Tibial artery (tissue), 4 donors: Measurements from ENCODE around the gene PARVA.

Experiments
- DNase-seq, 2 donors: peaks; one replicate each; pipeline ENCODE4 v3.0.0-alpha.2; 2019
- H3K27ac ChIP-seq, 2 donors: fragments of 200-600 bp; sonication (generic) in 1 of 2; 1 replicate in 1 of 2; 2 replicates in 1 of 2; pipeline ENCODE4 v1.5.1; 2018 to 2019; ENCODE audit warnings: mild to moderate bottlenecking in 1 of 2
- H3K27me3 ChIP-seq, 2 donors: fragments of 200-600 bp; sonication (generic) in 1 of 2; one replicate each; pipeline versions ENCODE4 v1.5.1 to v1.6.0; 2016 to 2019
- H3K36me3 ChIP-seq, 3 donors: fragments of 200-600 bp; sonication (generic) in 2 of 3; one replicate each; pipeline ENCODE4 v1.5.1; 2016 to 2019; ENCODE audit warnings: mild to moderate bottlenecking in 2 of 3
- H3K4me1 ChIP-seq, 4 donors: fragments of 200-600 bp; sonication (generic) in 2 of 4; 1 replicate in 3 of 4; 2 replicates in 1 of 4; pipeline ENCODE4 v1.5.1; 2016 to 2019
- H3K4me3 ChIP-seq, 2 donors: fragments of 200-600 bp; sonication (generic) in 1 of 2; 1 replicate in 1 of 2; 2 replicates in 1 of 2; pipeline ENCODE4 v1.5.1; 2018 to 2019; ENCODE audit warnings: mild to moderate bottlenecking in 2 of 2
- H3K9me3 ChIP-seq, 3 donors: fragments of 200-600 bp; sonication (generic) in 1 of 3; one replicate each; pipeline ENCODE4 v1.5.1; 2016 to 2019
- intact Hi-C: fragments of 100-400 bp; cut with DNase I; formaldehyde crosslinking; loops from one replicate; pipeline ENCODE4 v1.15.0; 2023; ENCODE audit warnings: low total_unique reads
- TF ChIP-seq, protein P1 (sequence below), 2 experiments: fragments of 200-600 bp in 1 of 2; fragments of 450-650 bp in 1 of 2; IDR thresholded peaks; one replicate each; pipeline ENCODE4 v1.5.1; 2017 to 2019; ENCODE audit warnings: antibody characterized with exemption in 2 of 2, mild to moderate bottlenecking in 1 of 2, moderate library complexity in 1 of 2

PARVA gene

DNA sequence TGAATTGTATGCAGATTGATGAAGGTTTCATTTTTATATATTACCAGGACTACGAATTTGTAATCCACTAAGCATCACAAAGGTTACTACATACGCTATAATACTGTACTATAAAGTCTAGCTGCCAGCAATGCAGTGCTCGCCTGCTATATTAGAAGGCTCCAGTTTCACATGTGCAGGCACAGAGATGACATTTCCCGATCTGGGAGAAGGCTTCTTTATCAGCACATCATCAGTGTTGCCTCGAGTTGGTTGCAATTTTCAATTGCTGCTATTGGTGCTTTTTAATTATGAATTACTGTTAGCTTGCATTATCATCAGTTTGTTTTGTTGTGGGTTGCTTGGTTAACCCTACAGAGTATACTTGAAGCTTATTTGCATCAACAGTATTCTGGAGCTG lies 153.6 kb downstream of the PARVA start:
- no peaks in the 10 kb centered on the region for H3K27me3 ChIP-seq
- H3K9me3 ChIP-seq, result no peaks in the 10 kb centered on the region
- intact Hi-C loops, result no loop called here
- H3K4me1 ChIP-seq, result peaks cover 0 to 16% (median 1%) of the 10 kb centered on the region in 4 donors
- TF ChIP-seq, protein P1, sequence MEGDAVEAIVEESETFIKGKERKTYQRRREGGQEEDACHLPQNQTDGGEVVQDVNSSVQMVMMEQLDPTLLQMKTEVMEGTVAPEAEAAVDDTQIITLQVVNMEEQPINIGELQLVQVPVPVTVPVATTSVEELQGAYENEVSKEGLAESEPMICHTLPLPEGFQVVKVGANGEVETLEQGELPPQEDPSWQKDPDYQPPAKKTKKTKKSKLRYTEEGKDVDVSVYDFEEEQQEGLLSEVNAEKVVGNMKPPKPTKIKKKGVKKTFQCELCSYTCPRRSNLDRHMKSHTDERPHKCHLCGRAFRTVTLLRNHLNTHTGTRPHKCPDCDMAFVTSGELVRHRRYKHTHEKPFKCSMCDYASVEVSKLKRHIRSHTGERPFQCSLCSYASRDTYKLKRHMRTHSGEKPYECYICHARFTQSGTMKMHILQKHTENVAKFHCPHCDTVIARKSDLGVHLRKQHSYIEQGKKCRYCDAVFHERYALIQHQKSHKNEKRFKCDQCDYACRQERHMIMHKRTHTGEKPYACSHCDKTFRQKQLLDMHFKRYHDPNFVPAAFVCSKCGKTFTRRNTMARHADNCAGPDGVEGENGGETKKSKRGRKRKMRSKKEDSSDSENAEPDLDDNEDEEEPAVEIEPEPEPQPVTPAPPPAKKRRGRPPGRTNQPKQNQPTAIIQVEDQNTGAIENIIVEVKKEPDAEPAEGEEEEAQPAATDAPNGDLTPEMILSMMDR (IDR thresholded peaks at IDR 0.05), result no peak
- no peak overlapping the region for H3K27ac ChIP-seq
- peaks cover 32 to 47% (median 47%) of the 10 kb centered on the region in 3 donors for H3K36me3 ChIP-seq
- DNase-seq, result no peak
- H3K4me3 ChIP-seq, result no peak overlapping the region

DNA sequence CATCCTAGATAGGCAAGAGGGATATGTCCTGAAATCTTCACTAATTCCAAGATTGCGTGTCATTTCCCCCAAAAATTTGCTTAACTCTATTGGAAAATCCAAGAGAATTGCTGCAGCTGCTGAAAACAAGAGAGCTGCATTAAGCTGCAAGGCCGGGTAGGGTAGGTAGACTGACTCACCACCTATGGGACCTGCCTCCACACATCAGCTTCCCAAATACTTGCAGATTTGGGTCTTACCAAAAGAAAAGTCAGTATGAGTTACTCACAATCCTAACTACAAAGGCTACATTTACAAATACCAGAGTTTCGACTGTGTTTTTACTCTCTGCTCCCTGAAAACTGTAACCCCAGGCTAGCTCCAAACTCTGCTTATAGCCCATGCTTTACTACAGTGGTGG lies 154.3 kb downstream of the PARVA start:
- Histone ChIP-seq H3K27ac (no peak overlapping the region), H3K27me3 (no peaks in the 10 kb centered on the region), H3K36me3 (peaks cover 32 to 47% (median 42%) of the 10 kb centered on the region in 3 donors), H3K9me3 (no peaks in the 10 kb centered on the region), H3K4me3 (no peak overlapping the region), H3K4me1 (peaks cover 0 to 16% (median 1%) of the 10 kb centered on the region in 4 donors)
- intact Hi-C loops, result no loop called here
- no peak for DNase-seq
- TF ChIP-seq, protein P1 (IDR thresholded peaks at IDR 0.05), result no peak

DNA sequence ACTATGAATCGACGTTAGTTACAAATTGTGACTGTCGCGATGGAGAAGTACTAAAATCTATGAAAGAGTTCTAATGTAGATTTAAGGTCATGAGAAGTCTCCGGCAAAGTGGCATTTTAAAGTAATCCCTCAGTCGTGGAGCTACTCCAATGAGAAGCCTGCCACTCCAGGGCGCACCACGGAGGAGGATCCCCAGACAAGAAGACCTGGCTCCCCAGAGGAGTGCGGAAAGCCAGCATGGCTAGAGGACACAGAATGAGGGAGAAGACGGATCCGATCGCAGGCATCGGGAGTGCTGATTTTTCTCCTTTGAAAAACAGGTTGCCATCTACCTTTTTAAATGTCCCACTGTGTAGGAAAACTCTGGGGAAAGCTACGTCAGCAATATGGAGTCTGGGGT lies 155.2 kb downstream of the PARVA start:
- intact Hi-C loops, result no loop called here
- H3K4me1 ChIP-seq, result peaks cover 0 to 18% (median 1%) of the 10 kb centered on the region in 4 donors
- H3K36me3 ChIP-seq, result peaks cover 27 to 43% (median 38%) of the 10 kb centered on the region in 3 donors
- no peak overlapping the region for H3K4me3 ChIP-seq
- peak in 1 of 2 donors; percentile 64 for DNase-seq
- H3K27me3 ChIP-seq, result no peaks in the 10 kb centered on the region
- no peaks in the 10 kb centered on the region for H3K9me3 ChIP-seq
- no peak overlapping the region for H3K27ac ChIP-seq
- TF ChIP-seq, protein P1 (IDR thresholded peaks at IDR 0.05), result no peak

DNA sequence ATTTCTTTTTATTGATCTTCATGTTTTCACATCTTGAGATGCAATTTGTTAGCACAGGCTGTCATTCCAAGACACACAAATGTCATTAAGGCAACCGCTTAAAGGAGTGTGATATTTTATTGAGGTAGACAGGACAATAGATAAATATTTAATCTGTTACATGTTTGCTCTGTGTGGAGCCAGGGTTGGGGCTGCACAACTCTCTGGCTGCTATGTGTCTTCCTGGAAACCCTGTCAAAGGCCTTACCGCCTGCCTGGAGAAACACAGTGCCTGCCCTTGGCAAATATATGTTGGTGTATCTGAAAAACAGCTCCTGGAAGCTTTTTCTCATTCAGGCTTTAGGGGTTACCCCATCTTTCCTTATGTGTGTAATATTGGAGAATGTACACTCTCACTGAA lies 157.2 kb downstream of the PARVA start:
- H3K4me1 ChIP-seq, result peaks cover 0 to 28% (median under 1%) of the 10 kb centered on the region in 4 donors
- H3K9me3 ChIP-seq, result no peaks in the 10 kb centered on the region
- H3K27ac ChIP-seq, result no peak overlapping the region
- intact Hi-C loops, result no loop called here
- peaks cover 14 to 26% (median 20%) of the 10 kb centered on the region in 3 donors for H3K36me3 ChIP-seq
- no peaks in the 10 kb centered on the region for H3K27me3 ChIP-seq
- TF ChIP-seq, protein P1 (IDR thresholded peaks at IDR 0.05), result no peak
- no peak for DNase-seq
- H3K4me3 ChIP-seq, result no peak overlapping the region

DNA sequence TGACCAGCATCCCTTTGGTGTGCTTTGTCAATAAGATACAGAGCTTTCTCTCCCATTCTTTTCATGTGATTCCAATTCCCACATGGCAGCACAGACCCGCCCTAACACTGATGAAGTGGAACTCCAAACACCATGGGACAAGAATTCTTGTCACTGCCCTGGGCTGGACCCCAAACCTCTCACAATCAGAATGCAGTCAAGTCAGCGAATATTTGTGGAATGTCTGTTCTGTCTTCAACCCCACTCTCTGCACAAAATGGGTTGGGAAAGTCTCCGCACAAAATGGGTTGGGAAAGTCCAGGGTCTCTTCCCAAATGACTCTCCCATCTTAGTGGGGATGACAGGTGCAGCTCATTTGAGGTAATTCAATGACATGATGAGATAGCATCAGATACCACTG lies 157.9 kb downstream of the PARVA start:
- no peak for DNase-seq
- intact Hi-C loops, result no loop called here
- H3K4me3 ChIP-seq, result no peak overlapping the region
- peaks cover 14 to 26% (median 20%) of the 10 kb centered on the region in 3 donors for H3K36me3 ChIP-seq
- H3K9me3 ChIP-seq, result no peaks in the 10 kb centered on the region
- no peaks in the 10 kb centered on the region for H3K27me3 ChIP-seq
- peaks cover 0 to 28% (median 5%) of the 10 kb centered on the region in 4 donors for H3K4me1 ChIP-seq
- TF ChIP-seq, protein P1 (IDR thresholded peaks at IDR 0.05), result no peak
- H3K27ac ChIP-seq, result no peak overlapping the region

DNA sequence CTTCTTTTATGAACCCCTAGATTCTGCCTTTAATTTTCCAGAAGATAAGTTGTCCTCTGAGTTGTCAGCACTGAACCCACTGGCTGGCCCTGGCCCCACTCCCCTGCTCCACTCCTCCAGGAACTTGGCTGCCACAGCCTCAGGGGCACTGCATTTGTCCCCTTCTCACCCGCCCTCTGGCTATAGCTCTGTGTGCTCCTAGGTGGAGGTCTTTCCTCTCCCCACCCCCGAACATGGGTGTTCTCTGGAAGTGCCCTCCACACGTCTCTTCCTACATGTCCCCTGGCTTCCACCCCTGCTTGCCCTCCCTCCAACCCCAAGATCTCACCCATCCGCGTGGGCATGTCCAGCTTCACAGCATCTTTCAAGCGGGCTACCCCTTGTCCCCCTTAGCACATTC lies 159.2 kb downstream of the PARVA start:
- H3K27ac ChIP-seq, result no peak overlapping the region
- peak in 1 of 2 donors; percentile 47 for DNase-seq
- H3K27me3 ChIP-seq, result no peaks in the 10 kb centered on the region
- intact Hi-C loops, result no loop called here
- H3K36me3 ChIP-seq, result peaks cover 14 to 19% (median 15%) of the 10 kb centered on the region in 3 donors
- TF ChIP-seq, protein P1 (IDR thresholded peaks at IDR 0.05), result no peak
- H3K4me1 ChIP-seq, result peaks cover 0 to 36% (median 16%) of the 10 kb centered on the region in 4 donors
- no peak overlapping the region for H3K4me3 ChIP-seq
- H3K9me3 ChIP-seq, result no peaks in the 10 kb centered on the region
